HCT116 (cell line): ENCODE results near the gene NUF2. TPM values are rescaled to one million over a fixed set of nuclear protein-coding genes. Genes with fewer than 3 reads are reported as not detected.
"Not testable (repeated sequence)": the region's sequence is repeated elsewhere in the genome, so short reads cannot be mapped to it uniquely, and the experiment has no call there.

Experiments used
- ATAC-seq: fragments of 200-7000 bp; cut with Tn5 transposase; 2 replicates; pipeline ENCODE4 v1.9.1; 2020; ENCODE audit warnings: mild to moderate bottlenecking, moderate library complexity
- BruUV-seq: library from RNA; stranded (reverse); fragments of 400-500 nt; replicated peaks from 2 replicates; lab custom pipeline; 2021; lab: Mats Ljungman, UMichigan
- CTCF ChIA-PET: fragments of 300-600 bp; sonication (Branson Sonifier 250); formaldehyde crosslinking; loops from one replicate; lab custom pipeline; 2021; ENCODE audit warnings: antibody characterized with exemption; lab: Charles Lee
- POLR2A ChIA-PET: fragments of 300-600, 350-600 bp; sonication (Branson Sonifier 250); formaldehyde crosslinking; loops from one replicate; lab custom pipeline; 2021; ENCODE audit warnings: antibody characterized with exemption; lab: Charles Lee
- RAD21 ChIA-PET, 2 experiments: fragments of 300-600 bp; sonication (Branson Sonifier 250); formaldehyde crosslinking; loops; one replicate each; lab custom pipeline; 2023; ENCODE audit warnings: low total read pairs in 2 of 2; ENCODE audit not compliant: uncharacterized antibody in 2 of 2, unreplicated experiment in 2 of 2, low non-redundant PET in 1 of 2; lab: Charles Lee
- DNase-seq: peaks from one replicate; pipeline ENCODE4 v3.0.0-alpha.2; 2010; ENCODE audit warnings: low read depth, low spot score
- H2AFZ ChIP-seq: fragments of 200-600 bp; shearing (Covaris generic), sonication (generic); 2 replicates; pipeline ENCODE4 v1.6.1; 2017; ENCODE audit warnings: low read depth, mixed run types, mixed read lengths, antibody characterized with exemption, low read length; ENCODE audit not compliant: poor library complexity, severe bottlenecking
- H3K27ac ChIP-seq: 2 replicates; pipeline ENCODE4 v1.5.1; 2012; ENCODE audit warnings: low read depth, low read length
- H3K27me3 ChIP-seq: fragments of 200-600 bp; sonication (generic); 2 replicates; pipeline ENCODE4 v1.6.1; 2016; ENCODE audit warnings: mixed run types, low read length, mixed read lengths; ENCODE audit not compliant: insufficient read depth
- H3K36me3 ChIP-seq, 2 experiments: fragments of 200-500 bp in 1 of 2; fragments of 200-600 bp in 1 of 2; sonication (Bioruptor generic) in 1 of 2; sonication (generic) in 1 of 2; 2 replicates each; pipeline versions ENCODE4 v1.5.1 to v1.6.1; 2014 to 2016; ENCODE audit warnings: low read length in 2 of 2, inconsistent platforms in 1 of 2, mixed read lengths in 1 of 2, mixed run types in 1 of 2; ENCODE audit not compliant: insufficient read depth in 2 of 2, control insufficient read depth in 1 of 2
- H3K4me1 ChIP-seq, 2 experiments: fragments of 200-600 bp in 1 of 2; sonication (generic) in 1 of 2; 2 replicates each; pipeline versions ENCODE4 v1.5.1 to v1.6.1; 2012 to 2017; ENCODE audit warnings: low read length in 2 of 2, inconsistent platforms in 1 of 2, mild to moderate bottlenecking in 1 of 2, mixed read lengths in 1 of 2, mixed run types in 1 of 2, moderate library complexity in 1 of 2; ENCODE audit not compliant: insufficient read depth in 2 of 2, control insufficient read depth in 1 of 2
- H3K4me2 ChIP-seq: fragments of 200-600 bp; sonication (generic); 2 replicates; pipeline ENCODE4 v1.6.1; 2017; ENCODE audit warnings: mixed run types, low read length, mixed read lengths
- H3K4me3 ChIP-seq, 2 experiments: fragments of 200-600 bp in 1 of 2; sonication (generic) in 1 of 2; replicated peaks in 1 of 2; 2 replicates each; pipeline ENCODE4 v1.5.1; 2011 to 2016; ENCODE audit warnings: low read length in 2 of 2, control low read depth in 1 of 2, low read depth in 1 of 2, mild to moderate bottlenecking in 1 of 2, mixed read lengths in 1 of 2, mixed run types in 1 of 2
- H3K79me2 ChIP-seq: fragments of 200-600 bp; sonication (generic); 2 replicates; pipeline ENCODE4 v1.6.1; 2017; ENCODE audit warnings: mild to moderate bottlenecking, mixed run types, low read length, moderate library complexity, mixed read lengths; ENCODE audit not compliant: insufficient read depth
- H3K9ac ChIP-seq: fragments of 200-600 bp; sonication (generic); 2 replicates; pipeline ENCODE4 v1.6.1; 2016; ENCODE audit warnings: low read length, mixed read lengths
- H3K9me2 ChIP-seq: fragments of 200-600 bp; sonication (generic), shearing (Covaris generic); 2 replicates; pipeline ENCODE4 v1.6.1; 2017; ENCODE audit warnings: mixed run types, mild to moderate bottlenecking, moderate library complexity; ENCODE audit not compliant: insufficient read depth
- H3K9me3 ChIP-seq, 2 experiments: fragments of 200-500 bp in 1 of 2; fragments of 200-600 bp in 1 of 2; sonication (Bioruptor generic) in 1 of 2; sonication (generic) in 1 of 2; 2 replicates each; pipeline ENCODE4 v1.6.1; 2014 to 2017; ENCODE audit warnings: low read length in 2 of 2, mixed read lengths in 2 of 2, inconsistent platforms in 1 of 2, low read depth in 1 of 2, mild to moderate bottlenecking in 1 of 2, mixed run types in 1 of 2, moderate library complexity in 1 of 2; ENCODE audit not compliant: control insufficient read depth in 1 of 2, insufficient read depth in 1 of 2
- H4K20me1 ChIP-seq: fragments of 200-600 bp; sonication (generic), shearing (Covaris generic); 2 replicates; pipeline ENCODE4 v1.6.1; 2017; ENCODE audit warnings: mixed run types, mild to moderate bottlenecking, moderate library complexity; ENCODE audit not compliant: insufficient read depth
- CBX3 ChIP-seq: IDR thresholded peaks from 2 replicates; pipeline ENCODE4 v1.6.1; 2012; ENCODE audit warnings: low read depth
- CEBPB ChIP-seq: IDR thresholded peaks from 2 replicates; pipeline ENCODE4 v1.6.1; 2012; ENCODE audit warnings: low read depth
- ELF1 ChIP-seq: IDR thresholded peaks from 2 replicates; pipeline ENCODE4 v1.6.1; 2012; ENCODE audit warnings: low read depth, borderline replicate concordance
- EZH2phosphoT487 ChIP-seq: fragments of 200-600 bp; IDR thresholded peaks from 2 replicates; pipeline ENCODE4 v1.6.1; 2018; ENCODE audit warnings: antibody characterized with exemption, borderline replicate concordance
- JUND ChIP-seq: IDR thresholded peaks from 2 replicates; pipeline ENCODE4 v1.6.1; 2012
- POLR2A ChIP-seq: IDR thresholded peaks from 2 replicates; pipeline ENCODE4 v1.7.0; 2011; ENCODE audit warnings: borderline replicate concordance; ENCODE audit not compliant: insufficient read depth, insufficient read length; ENCODE audit errors: extremely low read depth
- POLR2AphosphoS5 ChIP-seq: IDR thresholded peaks from 2 replicates; pipeline ENCODE4 v1.6.1; 2011; ENCODE audit warnings: mild to moderate bottlenecking, low read depth, low read length, moderate library complexity
- SP1 ChIP-seq: IDR thresholded peaks from 2 replicates; pipeline ENCODE4 v1.6.1; 2012; ENCODE audit warnings: low read depth
- SRF ChIP-seq: IDR thresholded peaks from 2 replicates; pipeline ENCODE4 v1.6.1; 2012; ENCODE audit warnings: low read depth
- ZFX ChIP-seq: fragments of 450-650 bp; IDR thresholded peaks from 2 replicates; pipeline ENCODE4 v1.6.1; 2017
- ZNF274 ChIP-seq: fragments of 200-500 bp; sonication (Bioruptor generic); IDR thresholded peaks from 2 replicates; pipeline ENCODE4 v1.6.1; 2014; ENCODE audit warnings: mild to moderate bottlenecking, low read depth, low read length, inconsistent platforms
- intact Hi-C: fragments of 100-400 bp; cut with micrococcal nuclease; formaldehyde crosslinking; loops from 2 replicates; pipeline ENCODE4 v1.10.0; 2022
- total RNA-seq: library from RNA; stranded (reverse); gene quantifications from one replicate; pipeline ENCODE4 v1.2.1, GENCODE V29; 2021; ENCODE audit not compliant: unreplicated experiment
- TF ChIP-seq, protein P1 (sequence below): IDR thresholded peaks from 2 replicates; pipeline ENCODE4 v1.6.1; 2012; ENCODE audit warnings: low read depth
- TF ChIP-seq, protein P2 (sequence below): IDR thresholded peaks from 2 replicates; pipeline ENCODE4 v1.6.1; 2012
- TF ChIP-seq, protein P3 (sequence below), 3 experiments: fragments of 200-600 bp in 1 of 3; sonication (generic) in 1 of 3; IDR thresholded peaks in 2 of 3; conservative IDR thresholded peaks in 1 of 3; 2 replicates each; pipeline ENCODE4 v1.5.1; 2012 to 2017; ENCODE audit warnings: low read depth in 2 of 3, low read length in 2 of 3, antibody characterized with exemption in 1 of 3, borderline replicate concordance in 1 of 3, control low read depth in 1 of 3, mild to moderate bottlenecking in 1 of 3, mixed read lengths in 1 of 3, mixed run types in 1 of 3, moderate library complexity in 1 of 3; ENCODE audit not compliant: insufficient read depth in 1 of 3

NUF2 gene
- total RNA-seq, 1 experiment from 2014 or later = 37.6 TPM

DNA sequence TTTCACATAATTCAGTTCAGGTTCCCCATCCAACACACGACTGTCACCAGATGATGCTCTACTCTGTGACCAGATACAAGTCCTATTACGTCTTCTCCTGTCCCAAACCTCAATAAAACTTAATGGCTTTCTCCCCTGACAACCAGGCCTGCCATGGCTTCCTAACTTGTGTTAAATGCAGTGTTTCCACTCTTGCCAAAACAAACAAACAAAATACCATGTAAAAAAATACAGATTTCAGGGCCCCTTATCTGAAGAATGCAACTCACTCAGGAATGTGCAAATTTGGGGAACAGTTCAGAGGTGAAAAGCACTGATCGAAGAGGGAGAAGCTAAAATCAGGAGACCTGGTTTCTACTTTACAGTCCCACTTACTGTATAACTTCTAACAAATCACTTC is 863 bp upstream of the NUF2 start:
- CTCF ChIA-PET = no interaction called here
- intact Hi-C loops = no loop called here
- RAD21 ChIA-PET = no interaction called here
- Histone ChIP-seq H3K9ac (peak overlapping the region; percentile 85), H3K4me3 (peak overlapping the region; percentile 62 to 95), H3K4me2 (peak overlapping the region; percentile 82), H4K20me1 (no peaks in the 10 kb centered on the region), H3K9me3 (no peaks in the 10 kb centered on the region), H3K27me3 (no peaks in the 10 kb centered on the region), H3K36me3 (peaks cover 0 to 3% of the 10 kb centered on the region in 2 experiments; a peak in 2 of 4 replicates), H3K9me2 (no peaks in the 10 kb centered on the region), H2AFZ (peak overlapping the region; percentile 40), H3K4me1 (peaks cover 5 to 18% of the 10 kb centered on the region in 2 experiments; a peak in 3 of 4 replicates), H3K79me2 (peaks cover 52% of the 10 kb centered on the region), H3K27ac (peak overlapping the region; percentile 70; the same call in 1 of the 2 replicates)
- POLR2A ChIA-PET = interaction anchor here (1.2 kb wide), 1 partner anchor 289 kb away, joined by 3 read pairs; no protein-coding TSS in a partner anchor
- no peak for ATAC-seq
- no TSS peak for BruUV-seq
- TF ChIP-seq, protein P1, sequence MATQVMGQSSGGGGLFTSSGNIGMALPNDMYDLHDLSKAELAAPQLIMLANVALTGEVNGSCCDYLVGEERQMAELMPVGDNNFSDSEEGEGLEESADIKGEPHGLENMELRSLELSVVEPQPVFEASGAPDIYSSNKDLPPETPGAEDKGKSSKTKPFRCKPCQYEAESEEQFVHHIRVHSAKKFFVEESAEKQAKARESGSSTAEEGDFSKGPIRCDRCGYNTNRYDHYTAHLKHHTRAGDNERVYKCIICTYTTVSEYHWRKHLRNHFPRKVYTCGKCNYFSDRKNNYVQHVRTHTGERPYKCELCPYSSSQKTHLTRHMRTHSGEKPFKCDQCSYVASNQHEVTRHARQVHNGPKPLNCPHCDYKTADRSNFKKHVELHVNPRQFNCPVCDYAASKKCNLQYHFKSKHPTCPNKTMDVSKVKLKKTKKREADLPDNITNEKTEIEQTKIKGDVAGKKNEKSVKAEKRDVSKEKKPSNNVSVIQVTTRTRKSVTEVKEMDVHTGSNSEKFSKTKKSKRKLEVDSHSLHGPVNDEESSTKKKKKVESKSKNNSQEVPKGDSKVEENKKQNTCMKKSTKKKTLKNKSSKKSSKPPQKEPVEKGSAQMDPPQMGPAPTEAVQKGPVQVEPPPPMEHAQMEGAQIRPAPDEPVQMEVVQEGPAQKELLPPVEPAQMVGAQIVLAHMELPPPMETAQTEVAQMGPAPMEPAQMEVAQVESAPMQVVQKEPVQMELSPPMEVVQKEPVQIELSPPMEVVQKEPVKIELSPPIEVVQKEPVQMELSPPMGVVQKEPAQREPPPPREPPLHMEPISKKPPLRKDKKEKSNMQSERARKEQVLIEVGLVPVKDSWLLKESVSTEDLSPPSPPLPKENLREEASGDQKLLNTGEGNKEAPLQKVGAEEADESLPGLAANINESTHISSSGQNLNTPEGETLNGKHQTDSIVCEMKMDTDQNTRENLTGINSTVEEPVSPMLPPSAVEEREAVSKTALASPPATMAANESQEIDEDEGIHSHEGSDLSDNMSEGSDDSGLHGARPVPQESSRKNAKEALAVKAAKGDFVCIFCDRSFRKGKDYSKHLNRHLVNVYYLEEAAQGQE = no peak
- TF ChIP-seq, protein P2, sequence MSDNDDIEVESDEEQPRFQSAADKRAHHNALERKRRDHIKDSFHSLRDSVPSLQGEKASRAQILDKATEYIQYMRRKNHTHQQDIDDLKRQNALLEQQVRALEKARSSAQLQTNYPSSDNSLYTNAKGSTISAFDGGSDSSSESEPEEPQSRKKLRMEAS = no peak
- no peak for TF ChIP-seq CEBPB
- TF ChIP-seq POLR2A = no peak
- TF ChIP-seq SP1 = no peak
- no peak for TF ChIP-seq JUND
- no peak for TF ChIP-seq CBX3
- no peak for TF ChIP-seq EZH2phosphoT487
- TF ChIP-seq ZFX = no peak
- no peak for TF ChIP-seq ZNF274
- no peak for TF ChIP-seq POLR2AphosphoS5
- no peak for TF ChIP-seq ELF1
- TF ChIP-seq, protein P3, sequence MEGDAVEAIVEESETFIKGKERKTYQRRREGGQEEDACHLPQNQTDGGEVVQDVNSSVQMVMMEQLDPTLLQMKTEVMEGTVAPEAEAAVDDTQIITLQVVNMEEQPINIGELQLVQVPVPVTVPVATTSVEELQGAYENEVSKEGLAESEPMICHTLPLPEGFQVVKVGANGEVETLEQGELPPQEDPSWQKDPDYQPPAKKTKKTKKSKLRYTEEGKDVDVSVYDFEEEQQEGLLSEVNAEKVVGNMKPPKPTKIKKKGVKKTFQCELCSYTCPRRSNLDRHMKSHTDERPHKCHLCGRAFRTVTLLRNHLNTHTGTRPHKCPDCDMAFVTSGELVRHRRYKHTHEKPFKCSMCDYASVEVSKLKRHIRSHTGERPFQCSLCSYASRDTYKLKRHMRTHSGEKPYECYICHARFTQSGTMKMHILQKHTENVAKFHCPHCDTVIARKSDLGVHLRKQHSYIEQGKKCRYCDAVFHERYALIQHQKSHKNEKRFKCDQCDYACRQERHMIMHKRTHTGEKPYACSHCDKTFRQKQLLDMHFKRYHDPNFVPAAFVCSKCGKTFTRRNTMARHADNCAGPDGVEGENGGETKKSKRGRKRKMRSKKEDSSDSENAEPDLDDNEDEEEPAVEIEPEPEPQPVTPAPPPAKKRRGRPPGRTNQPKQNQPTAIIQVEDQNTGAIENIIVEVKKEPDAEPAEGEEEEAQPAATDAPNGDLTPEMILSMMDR (IDR thresholded peaks at IDR 0.05 in 2 of 3, conservative IDR thresholded peaks at IDR 0.05 in 1 of 3; ENCODE audit: borderline replicate concordance in 1 of 3, insufficient read depth in 1 of 3, low read depth in 2 of 3, low read length in 2 of 3) = no peak
- TF ChIP-seq SRF = no peak
- no peak for DNase-seq

GRCh38 chr1:163323339-163323738 is 1.6 kb downstream of the NUF2 start:
- CTCF ChIA-PET, H3K9me2 ChIP-seq, intact Hi-C loops, DNase-seq, ATAC-seq, H3K27me3 ChIP-seq, RAD21 ChIA-PET, H3K27ac ChIP-seq, H3K9me3 ChIP-seq, H2AFZ ChIP-seq, POLR2A ChIA-PET, H3K36me3 ChIP-seq, H4K20me1 ChIP-seq, BruUV-seq: not testable (repeated sequence)
- H3K4me2 ChIP-seq = peak overlapping the region; percentile 82
- peaks cover 52% of the 10 kb centered on the region for H3K79me2 ChIP-seq
- peak overlapping the region; percentile 62 to 95; a peak in 3 of 4 replicates for H3K4me3 ChIP-seq
- H3K9ac ChIP-seq = peak overlapping the region; percentile 85; the same call in 1 of the 2 replicates
- peaks cover 5 to 18% of the 10 kb centered on the region in 2 experiments; a peak in 3 of 4 replicates for H3K4me1 ChIP-seq
